MM.1S (cell line): Measurements from ENCODE around the gene CDK2.

Experiments used
- DNase-seq: peaks from one replicate; pipeline ENCODE4 v3.0.0-alpha.2; 2015
- H2AFZ ChIP-seq: fragments of 300-600 bp; sonication (generic); 2 replicates; pipeline ENCODE4 v1.6.0; 2016; ENCODE audit warnings: antibody characterized with exemption, low read length
- H3F3A ChIP-seq: fragments of 300-600 bp; sonication (generic); 2 replicates; pipeline ENCODE4 v1.6.1; 2016; ENCODE audit warnings: mild to moderate bottlenecking, antibody characterized with exemption, low read length, moderate library complexity, mixed read lengths; ENCODE audit not compliant: insufficient read depth
- H3K27ac ChIP-seq: fragments of 300-600 bp; sonication (generic); 2 replicates; pipeline ENCODE4 v1.5.1; 2016; ENCODE audit warnings: mild to moderate bottlenecking, low read length
- H3K27me3 ChIP-seq: fragments of 300-600 bp; sonication (generic); replicated peaks from 2 replicates; pipeline ENCODE4 v1.6.0; 2016; ENCODE audit warnings: low read length; ENCODE audit not compliant: insufficient read depth
- H3K36me3 ChIP-seq: fragments of 300-600 bp; sonication (generic); replicated peaks from 2 replicates; pipeline ENCODE4 v1.6.1; 2016; ENCODE audit warnings: mild to moderate bottlenecking, low read length, mixed read lengths; ENCODE audit not compliant: insufficient read depth
- H3K4me1 ChIP-seq: fragments of 300-600 bp; sonication (generic); 2 replicates; pipeline ENCODE4 v1.6.1; 2016; ENCODE audit warnings: low read length, mixed read lengths
- H3K4me2 ChIP-seq: fragments of 300-600 bp; sonication (generic); 2 replicates; pipeline ENCODE4 v1.6.0; 2016; ENCODE audit warnings: low read depth, low read length
- H3K4me3 ChIP-seq: fragments of 300-600 bp; sonication (generic); 2 replicates; pipeline ENCODE4 v1.5.1; 2016; ENCODE audit warnings: low read length, mixed read lengths
- H3K79me2 ChIP-seq: fragments of 300-600 bp; sonication (generic); 2 replicates; pipeline ENCODE4 v1.6.1; 2016; ENCODE audit warnings: mixed run types, low read length, mixed read lengths
- H3K9ac ChIP-seq: fragments of 300-600 bp; sonication (generic); 2 replicates; pipeline ENCODE4 v1.6.1; 2016; ENCODE audit warnings: low read length, mixed read lengths
- H3K9me2 ChIP-seq: fragments of 300-600 bp; sonication (generic); replicated peaks from 2 replicates; pipeline ENCODE4 v1.6.1; 2016; ENCODE audit warnings: mild to moderate bottlenecking, low read length, mixed read lengths; ENCODE audit not compliant: insufficient read depth
- H3K9me3 ChIP-seq: fragments of 300-600 bp; sonication (generic); replicated peaks from 2 replicates; pipeline ENCODE4 v1.6.1; 2016; ENCODE audit warnings: mild to moderate bottlenecking, low read length, mixed read lengths; ENCODE audit not compliant: insufficient read depth
- H4K20me1 ChIP-seq: fragments of 300-600 bp; sonication (generic); 2 replicates; pipeline ENCODE4 v1.6.1; 2016; ENCODE audit warnings: mild to moderate bottlenecking, low read length, moderate library complexity, mixed read lengths; ENCODE audit not compliant: insufficient read depth
- EZH2 ChIP-seq: fragments of 300-600 bp; sonication (generic); optimal IDR thresholded peaks from 2 replicates; pipeline ENCODE3; 2017; ENCODE audit warnings: low read depth, mild to moderate bottlenecking, antibody characterized with exemption, low read length, mixed read lengths
- EZH2phosphoT487 ChIP-seq: fragments of 300-600 bp; sonication (generic); IDR thresholded peaks from 2 replicates; pipeline ENCODE4 v1.6.1; 2018; ENCODE audit warnings: antibody characterized with exemption, low read length
- TF ChIP-seq, protein P1 (sequence below): fragments of 300-600 bp; sonication (generic); IDR thresholded peaks from 2 replicates; pipeline ENCODE4 v1.5.1; 2016; ENCODE audit warnings: antibody characterized with exemption, low read length, mixed read lengths

CDK2 gene

DNA sequence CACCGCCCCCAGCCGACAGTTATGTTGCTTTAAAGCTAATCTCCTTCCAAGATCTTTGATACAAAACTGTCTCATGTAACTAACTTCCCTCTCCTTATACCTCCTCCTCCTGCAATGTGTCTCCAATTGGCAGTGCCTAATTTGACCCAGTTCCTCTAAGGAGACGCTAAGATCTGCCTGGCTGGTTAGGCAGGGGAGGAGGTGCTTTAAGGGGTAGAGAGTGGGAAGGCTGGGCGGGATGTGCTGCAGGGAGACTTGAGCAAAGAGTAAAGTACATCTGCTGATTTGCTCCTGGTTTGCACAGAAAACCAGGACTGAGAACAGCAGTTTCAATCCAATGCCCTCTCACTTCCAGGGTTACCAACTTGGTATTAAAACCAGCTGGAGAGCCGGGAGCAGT is 46.9 kb downstream of the CDK2 start:
- Histone ChIP-seq H2AFZ (no peak overlapping the region), H3K79me2 (no peaks in the 10 kb centered on the region), H3K9me3 (no peaks in the 10 kb centered on the region), H3K36me3 (no peaks in the 10 kb centered on the region), H3K4me1 (peaks cover 5% of the 10 kb centered on the region; the same call in 1 of the 2 replicates), H3K4me2 (no peak overlapping the region), H4K20me1 (no peaks in the 10 kb centered on the region), H3K4me3 (no peak overlapping the region), H3K9me2 (no peaks in the 10 kb centered on the region), H3K27me3 (no peaks in the 10 kb centered on the region), H3K9ac (no peak overlapping the region), H3K27ac (no peak overlapping the region), H3F3A (no peaks in the 10 kb centered on the region)
- no peak for DNase-seq
- TF ChIP-seq EZH2, result no peak
- TF ChIP-seq, protein P1, sequence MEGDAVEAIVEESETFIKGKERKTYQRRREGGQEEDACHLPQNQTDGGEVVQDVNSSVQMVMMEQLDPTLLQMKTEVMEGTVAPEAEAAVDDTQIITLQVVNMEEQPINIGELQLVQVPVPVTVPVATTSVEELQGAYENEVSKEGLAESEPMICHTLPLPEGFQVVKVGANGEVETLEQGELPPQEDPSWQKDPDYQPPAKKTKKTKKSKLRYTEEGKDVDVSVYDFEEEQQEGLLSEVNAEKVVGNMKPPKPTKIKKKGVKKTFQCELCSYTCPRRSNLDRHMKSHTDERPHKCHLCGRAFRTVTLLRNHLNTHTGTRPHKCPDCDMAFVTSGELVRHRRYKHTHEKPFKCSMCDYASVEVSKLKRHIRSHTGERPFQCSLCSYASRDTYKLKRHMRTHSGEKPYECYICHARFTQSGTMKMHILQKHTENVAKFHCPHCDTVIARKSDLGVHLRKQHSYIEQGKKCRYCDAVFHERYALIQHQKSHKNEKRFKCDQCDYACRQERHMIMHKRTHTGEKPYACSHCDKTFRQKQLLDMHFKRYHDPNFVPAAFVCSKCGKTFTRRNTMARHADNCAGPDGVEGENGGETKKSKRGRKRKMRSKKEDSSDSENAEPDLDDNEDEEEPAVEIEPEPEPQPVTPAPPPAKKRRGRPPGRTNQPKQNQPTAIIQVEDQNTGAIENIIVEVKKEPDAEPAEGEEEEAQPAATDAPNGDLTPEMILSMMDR, result no peak
- no peak for TF ChIP-seq EZH2phosphoT487

DNA sequence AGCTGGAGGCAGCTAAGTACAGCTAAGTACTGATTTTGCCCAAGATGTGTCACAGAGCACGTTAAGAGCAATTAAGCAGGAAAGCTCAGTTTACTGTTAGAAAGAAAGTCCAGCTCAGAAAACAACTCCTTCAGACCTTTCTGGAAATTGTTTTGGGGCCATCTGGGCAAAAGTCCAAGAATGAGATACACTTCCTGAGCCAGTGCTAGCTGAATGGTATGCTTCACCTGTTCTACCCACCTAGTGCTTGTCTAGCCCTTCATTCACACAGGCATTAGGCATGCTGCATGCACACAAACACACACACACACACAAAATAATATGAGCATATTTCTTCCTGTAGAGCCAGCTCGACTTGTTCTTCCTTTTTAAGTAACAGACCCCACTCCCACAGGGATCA is 47.6 kb downstream of the CDK2 start:
- Histone ChIP-seq H3K9me2 (no peaks in the 10 kb centered on the region), H3K27me3 (no peaks in the 10 kb centered on the region), H3F3A (no peaks in the 10 kb centered on the region), H4K20me1 (no peaks in the 10 kb centered on the region), H3K36me3 (no peaks in the 10 kb centered on the region), H3K9ac (no peak overlapping the region), H3K4me1 (peaks cover 5% of the 10 kb centered on the region; the same call in 1 of the 2 replicates), H2AFZ (no peak overlapping the region), H3K79me2 (no peaks in the 10 kb centered on the region), H3K9me3 (no peaks in the 10 kb centered on the region), H3K4me2 (no peak overlapping the region), H3K27ac (no peak overlapping the region), H3K4me3 (no peak overlapping the region)
- DNase-seq, result no peak
- TF ChIP-seq EZH2phosphoT487, result no peak
- TF ChIP-seq, protein P1, result no peak
- TF ChIP-seq EZH2, result no peak

DNA sequence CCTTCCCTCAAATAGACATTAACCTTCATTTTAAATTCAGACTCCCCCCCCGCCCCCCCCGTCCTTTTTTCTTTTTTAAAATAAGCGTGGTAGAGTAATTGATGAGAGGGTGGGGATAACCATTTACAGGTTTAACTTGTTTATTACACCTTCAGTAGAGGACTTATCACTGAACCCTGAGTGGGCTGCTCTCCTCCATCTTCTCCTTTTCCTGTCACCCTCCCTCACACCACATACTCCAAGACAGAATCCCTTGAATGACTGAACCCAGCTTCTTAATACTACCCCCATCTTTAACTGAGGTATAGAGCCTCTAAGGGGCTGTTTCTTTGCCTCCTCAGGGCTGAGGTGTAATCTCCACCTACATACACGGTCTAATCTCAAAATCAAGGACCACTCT is 50.6 kb downstream of the CDK2 start:
- no peak overlapping the region for H3K27ac ChIP-seq
- no peak overlapping the region for H3K4me2 ChIP-seq
- H3K36me3 ChIP-seq, result no peaks in the 10 kb centered on the region
- no peaks in the 10 kb centered on the region for H4K20me1 ChIP-seq
- H3K79me2 ChIP-seq, result no peaks in the 10 kb centered on the region
- H3K9me2 ChIP-seq, result no peaks in the 10 kb centered on the region
- H2AFZ ChIP-seq, result no peak overlapping the region
- H3K4me3 ChIP-seq, result no peak overlapping the region
- H3K9ac ChIP-seq, result no peak overlapping the region
- TF ChIP-seq EZH2phosphoT487, result no peak
- no peak for TF ChIP-seq EZH2
- TF ChIP-seq, protein P1, result no peak
- no peaks in the 10 kb centered on the region for H3K4me1 ChIP-seq
- no peaks in the 10 kb centered on the region for H3F3A ChIP-seq
- no peak for DNase-seq
- no peaks in the 10 kb centered on the region for H3K9me3 ChIP-seq
- no peaks in the 10 kb centered on the region for H3K27me3 ChIP-seq
